Astrocyte (in vitro differentiated cells and primary cell): ENCODE results near the gene ELK4. TPM values are rescaled to one million over a fixed set of nuclear protein-coding genes. Genes with fewer than 3 reads are reported as not detected.

Experiments
- DNase-seq: peaks from one replicate; pipeline ENCODE4 v3.0.0-alpha.2; 2010; ENCODE audit warnings: low read depth
- FAIRE-seq: peaks from 2 replicates; lab custom pipeline; 2011; peaks lifted over from hg19 to GRCh38; lab: Jason Lieb, UNC
- H2AFZ ChIP-seq: 2 replicates; pipeline ENCODE4 v1.6.0; 2012; ENCODE audit warnings: low read depth, low read length, inconsistent platforms
- H3K27ac ChIP-seq: 2 replicates; pipeline ENCODE4 v1.5.1; 2011; ENCODE audit warnings: low read depth, low read length, inconsistent platforms
- H3K27me3 ChIP-seq: 2 replicates; pipeline ENCODE4 v1.6.0; 2011; ENCODE audit warnings: low read length, inconsistent platforms; ENCODE audit not compliant: insufficient read depth
- H3K36me3 ChIP-seq: 2 replicates; pipeline ENCODE4 v1.5.1; 2011; ENCODE audit warnings: low read length, inconsistent platforms; ENCODE audit not compliant: insufficient read depth
- H3K4me1 ChIP-seq: 2 replicates; pipeline ENCODE4 v1.5.1; 2011; ENCODE audit warnings: low read length, inconsistent platforms; ENCODE audit not compliant: insufficient read depth
- H3K4me2 ChIP-seq: 2 replicates; pipeline ENCODE4 v1.6.0; 2012; ENCODE audit warnings: low read length, inconsistent platforms
- H3K4me3 ChIP-seq: 2 replicates; pipeline ENCODE4 v1.5.1; 2011; ENCODE audit warnings: low read depth, mild to moderate bottlenecking, low read length, inconsistent platforms; ENCODE audit not compliant: insufficient read depth
- H3K79me2 ChIP-seq: 2 replicates; pipeline ENCODE4 v1.6.0; 2012; ENCODE audit warnings: mild to moderate bottlenecking, low read length, inconsistent platforms; ENCODE audit not compliant: insufficient read depth
- H3K9ac ChIP-seq: 2 replicates; pipeline ENCODE4 v1.6.0; 2012; ENCODE audit warnings: mild to moderate bottlenecking, low read length, inconsistent platforms
- H3K9me3 ChIP-seq: 2 replicates; pipeline ENCODE4 v1.5.1; 2012; ENCODE audit warnings: low read depth, mild to moderate bottlenecking, low read length, inconsistent platforms; ENCODE audit not compliant: insufficient read depth
- H4K20me1 ChIP-seq: 2 replicates; pipeline ENCODE4 v1.6.0; 2012; ENCODE audit warnings: low read length, inconsistent platforms; ENCODE audit not compliant: insufficient read depth
- H3K27ac Mint-ChIP-seq: one replicate; pipeline ENCODE4 v1.8.0; 2021; ENCODE audit warnings: mild to moderate bottlenecking, mixed read lengths; ENCODE audit not compliant: unreplicated experiment
- H3K27me3 Mint-ChIP-seq: one replicate; pipeline ENCODE4 v1.8.0; 2021; ENCODE audit warnings: low read depth, mixed read lengths; ENCODE audit not compliant: unreplicated experiment
- H3K36me3 Mint-ChIP-seq: one replicate; pipeline ENCODE4 v1.8.0; 2021; ENCODE audit warnings: low read depth, mixed read lengths; ENCODE audit not compliant: unreplicated experiment
- H3K4me1 Mint-ChIP-seq: one replicate; pipeline ENCODE4 v1.8.0; 2021; ENCODE audit warnings: low read depth, mixed read lengths; ENCODE audit not compliant: unreplicated experiment
- H3K4me3 Mint-ChIP-seq: one replicate; pipeline ENCODE4 v1.8.0; 2021; ENCODE audit warnings: mild to moderate bottlenecking, moderate library complexity, mixed read lengths; ENCODE audit not compliant: unreplicated experiment
- H3K9me3 Mint-ChIP-seq: one replicate; pipeline ENCODE4 v1.8.0; 2021; ENCODE audit warnings: mild to moderate bottlenecking, mixed read lengths; ENCODE audit not compliant: unreplicated experiment
- EZH2 ChIP-seq: IDR thresholded peaks from 2 replicates; pipeline ENCODE4 v1.6.1; 2012; ENCODE audit warnings: mild to moderate bottlenecking, low read length, inconsistent platforms; ENCODE audit not compliant: insufficient read depth
- total RNA-seq: library from RNA; stranded (reverse); gene quantifications from 2 replicates; pipeline ENCODE4 v1.2.1, GENCODE V29; 2021
- TF ChIP-seq, protein P1 (sequence below): IDR thresholded peaks from 2 replicates; pipeline ENCODE4 v1.5.1; 2011; ENCODE audit warnings: low read depth, mild to moderate bottlenecking, inconsistent platforms, low read length, moderate library complexity; ENCODE audit not compliant: insufficient read depth

ELK4 gene
- total RNA-seq, 1 donor from 2014 or later: 31.3 TPM

DNA sequence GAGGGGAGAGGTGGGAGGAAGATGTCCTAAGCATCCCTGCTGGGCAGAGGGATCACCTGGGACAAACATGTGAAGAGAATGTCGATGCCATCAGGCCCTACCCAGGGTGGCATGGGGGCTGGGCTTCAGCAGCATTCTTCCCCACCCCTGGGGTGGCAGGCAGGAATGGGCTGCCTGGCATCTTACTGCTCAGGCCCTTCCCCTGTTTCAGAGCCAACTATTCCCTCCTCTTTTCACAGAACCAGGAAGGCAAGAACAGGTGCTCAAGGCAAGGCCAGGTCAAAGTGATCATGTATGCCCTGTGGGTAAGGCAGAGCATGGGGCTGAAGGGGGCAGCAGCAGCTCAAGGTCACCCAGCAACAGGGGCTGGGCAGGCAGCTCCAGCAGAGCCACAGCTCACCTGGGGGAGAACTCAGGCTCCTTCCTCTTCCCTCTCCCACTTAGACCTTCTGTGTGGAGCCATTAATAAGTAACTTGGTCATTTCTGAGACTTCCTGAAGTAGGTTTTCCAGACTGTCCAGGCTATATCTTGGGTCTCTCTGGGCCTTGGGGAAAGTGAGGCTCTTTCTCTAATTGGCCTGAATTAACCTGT lies 56.4 kb downstream of the ELK4 start:
- Histone ChIP-seq H3K27me3 (peaks cover 53% of the 10 kb centered on the region), H3K36me3 (no peaks in the 10 kb centered on the region), H3K9me3 (no peaks in the 10 kb centered on the region), H4K20me1 (no peaks in the 10 kb centered on the region), H3K4me3 (no peak overlapping the region), H3K4me2 (no peak overlapping the region), H3K79me2 (no peaks in the 10 kb centered on the region), H3K27ac (no peak overlapping the region), H3K4me1 (no peaks in the 10 kb centered on the region), H2AFZ (no peak overlapping the region), H3K9ac (no peak overlapping the region)
- Mint-ChIP-seq H3K9me3 (peaks cover 2% of the 10 kb centered on the region), H3K4me1 (peaks cover 7% of the 10 kb centered on the region), H3K27ac (no peak overlapping the region), H3K36me3 (peaks cover 3% of the 10 kb centered on the region), H3K4me3 (no peak overlapping the region), H3K27me3 (peaks cover 77% of the 10 kb centered on the region)
- no peak for TF ChIP-seq EZH2
- TF ChIP-seq, protein P1, sequence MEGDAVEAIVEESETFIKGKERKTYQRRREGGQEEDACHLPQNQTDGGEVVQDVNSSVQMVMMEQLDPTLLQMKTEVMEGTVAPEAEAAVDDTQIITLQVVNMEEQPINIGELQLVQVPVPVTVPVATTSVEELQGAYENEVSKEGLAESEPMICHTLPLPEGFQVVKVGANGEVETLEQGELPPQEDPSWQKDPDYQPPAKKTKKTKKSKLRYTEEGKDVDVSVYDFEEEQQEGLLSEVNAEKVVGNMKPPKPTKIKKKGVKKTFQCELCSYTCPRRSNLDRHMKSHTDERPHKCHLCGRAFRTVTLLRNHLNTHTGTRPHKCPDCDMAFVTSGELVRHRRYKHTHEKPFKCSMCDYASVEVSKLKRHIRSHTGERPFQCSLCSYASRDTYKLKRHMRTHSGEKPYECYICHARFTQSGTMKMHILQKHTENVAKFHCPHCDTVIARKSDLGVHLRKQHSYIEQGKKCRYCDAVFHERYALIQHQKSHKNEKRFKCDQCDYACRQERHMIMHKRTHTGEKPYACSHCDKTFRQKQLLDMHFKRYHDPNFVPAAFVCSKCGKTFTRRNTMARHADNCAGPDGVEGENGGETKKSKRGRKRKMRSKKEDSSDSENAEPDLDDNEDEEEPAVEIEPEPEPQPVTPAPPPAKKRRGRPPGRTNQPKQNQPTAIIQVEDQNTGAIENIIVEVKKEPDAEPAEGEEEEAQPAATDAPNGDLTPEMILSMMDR: no peak
- FAIRE-seq: no peak
- no peak for DNase-seq

DNA sequence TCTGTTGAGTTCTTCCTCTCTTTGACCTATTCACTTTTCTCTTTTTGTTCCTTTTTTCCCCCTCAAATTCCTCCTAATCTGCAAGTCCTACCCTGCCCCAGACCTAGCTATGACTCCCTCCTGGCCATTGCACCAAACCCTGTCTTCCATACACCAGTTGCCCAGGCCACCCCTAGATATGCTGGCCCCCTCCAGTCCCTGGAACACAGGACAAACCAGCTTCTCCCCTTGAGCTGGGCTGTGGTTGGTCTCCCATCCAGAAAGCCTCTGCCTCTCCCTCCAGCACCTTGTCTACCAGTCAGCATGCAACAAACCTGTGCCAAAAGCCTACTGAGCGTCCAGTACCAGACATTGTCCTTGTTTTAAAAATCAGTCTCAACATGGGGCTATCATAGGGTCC lies 59.4 kb downstream of the ELK4 start:
- Histone ChIP-seq H3K27me3 (peaks cover 65% of the 10 kb centered on the region), H2AFZ (no peak overlapping the region), H4K20me1 (no peaks in the 10 kb centered on the region), H3K27ac (no peak overlapping the region), H3K36me3 (no peaks in the 10 kb centered on the region), H3K4me3 (no peak overlapping the region), H3K4me1 (no peaks in the 10 kb centered on the region), H3K9me3 (no peaks in the 10 kb centered on the region), H3K9ac (no peak overlapping the region), H3K79me2 (no peaks in the 10 kb centered on the region), H3K4me2 (no peak overlapping the region)
- Mint-ChIP-seq H3K4me3 (peak overlapping the region; percentile 47), H3K36me3 (peaks cover 3% of the 10 kb centered on the region), H3K4me1 (peaks cover 2% of the 10 kb centered on the region), H3K27me3 (peaks cover 75% of the 10 kb centered on the region), H3K9me3 (peaks cover 2% of the 10 kb centered on the region), H3K27ac (no peak overlapping the region)
- no peak for DNase-seq
- no peak for FAIRE-seq
- TF ChIP-seq, protein P1: no peak
- no peak for TF ChIP-seq EZH2

DNA sequence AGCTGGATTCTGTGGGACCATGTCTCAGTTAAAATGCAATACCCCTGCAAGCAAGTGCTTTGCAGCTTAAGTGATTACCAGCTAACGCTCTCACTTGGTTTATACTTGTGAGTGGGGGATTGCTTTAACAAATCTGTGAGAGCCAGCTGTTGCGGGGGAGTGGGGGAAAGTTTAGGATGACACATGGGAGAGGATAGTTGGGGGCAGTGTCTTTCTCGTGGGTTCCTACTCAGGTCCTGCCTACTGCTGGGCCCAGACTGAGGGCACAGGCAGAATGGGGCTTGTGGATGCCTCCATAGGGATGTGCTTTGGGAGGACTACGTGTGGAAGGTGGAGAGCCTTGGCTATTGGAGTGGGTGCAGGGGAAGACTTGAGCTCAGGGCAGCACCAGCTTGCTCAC lies 60.1 kb downstream of the ELK4 start:
- H3K79me2 ChIP-seq: no peaks in the 10 kb centered on the region
- DNase-seq: no peak
- peaks cover 75% of the 10 kb centered on the region for H3K27me3 Mint-ChIP-seq

More for the DNA sequence above, 60.1 kb downstream of the ELK4 start:
- Mint-ChIP-seq H3K27ac (no peak overlapping the region), H3K4me3 (no peak overlapping the region), H3K9me3 (peaks cover 2% of the 10 kb centered on the region), H3K4me1 (peaks cover 2% of the 10 kb centered on the region), H3K36me3 (peaks cover 3% of the 10 kb centered on the region)
- H3K9ac ChIP-seq: no peak overlapping the region
- no peak overlapping the region for H3K4me3 ChIP-seq
- H3K4me1 ChIP-seq: no peaks in the 10 kb centered on the region
- H3K27ac ChIP-seq: no peak overlapping the region
- no peak overlapping the region for H2AFZ ChIP-seq
- H3K36me3 ChIP-seq: no peaks in the 10 kb centered on the region
- no peaks in the 10 kb centered on the region for H4K20me1 ChIP-seq
- H3K27me3 ChIP-seq: peaks cover 67% of the 10 kb centered on the region
- no peak for FAIRE-seq
- H3K4me2 ChIP-seq: no peak overlapping the region
- TF ChIP-seq, protein P1: no peak
- no peak for TF ChIP-seq EZH2
- no peaks in the 10 kb centered on the region for H3K9me3 ChIP-seq
